GM12892 (cell line): ENCODE results near the gene EPHA4.

ENCODE experiments used
- DNase-seq: peaks from one replicate; pipeline ENCODE4 v3.0.0; 2011; ENCODE audit not compliant: insufficient read length
- FAIRE-seq: peaks from 2 replicates; lab custom pipeline; 2011; peaks lifted over from hg19 to GRCh38; lab: Jason Lieb, UNC
- POLR2A ChIP-seq: IDR thresholded peaks from 2 replicates; pipeline ENCODE4 v1.6.1; 2011; ENCODE audit warnings: low read depth, low read length, control low read depth
- POLR2AphosphoS5 ChIP-seq: IDR thresholded peaks from 2 replicates; pipeline ENCODE4 v1.6.1; 2011; ENCODE audit warnings: low read depth, low read length, control low read depth
- TAF1 ChIP-seq: IDR thresholded peaks from 2 replicates; pipeline ENCODE4 v1.6.1; 2011; ENCODE audit warnings: low read depth, mild to moderate bottlenecking, control low read depth, low read length, borderline replicate concordance

The EPHA4 gene

DNA sequence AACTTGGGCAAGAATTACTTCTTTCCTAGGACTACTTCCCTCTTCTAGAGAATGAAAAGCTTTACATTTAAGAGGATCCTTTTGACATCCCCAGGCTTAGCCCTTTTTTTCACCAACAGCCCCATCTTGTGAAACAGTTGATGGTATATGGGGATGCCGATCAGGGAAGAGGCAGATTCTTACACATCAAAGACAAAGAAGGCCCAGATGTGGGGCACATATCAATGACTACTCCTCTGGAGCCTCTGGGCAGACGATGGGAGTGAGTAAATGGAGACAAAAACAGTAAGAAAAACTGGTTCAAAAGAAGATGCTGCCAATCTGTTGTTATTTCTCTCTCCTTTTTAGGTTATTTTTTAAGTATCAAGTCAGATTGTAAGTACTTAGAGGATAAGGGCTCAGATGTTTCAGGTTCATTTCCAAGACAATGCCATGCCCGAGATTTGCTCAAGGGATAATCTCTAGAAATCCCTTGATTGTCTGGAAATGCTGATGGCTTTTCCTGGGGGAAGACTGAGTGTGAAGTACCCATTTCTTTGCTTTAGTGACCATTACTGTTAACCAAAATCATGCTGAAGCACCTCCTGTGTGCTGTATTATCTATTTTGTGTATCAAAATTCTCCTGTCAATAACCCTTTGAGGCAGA lies 117.5 kb downstream of the EPHA4 start:
- DNase-seq (no peak), FAIRE-seq (no peak)
- TF ChIP-seq TAF1, result no peak
- no peak for TF ChIP-seq POLR2A
- TF ChIP-seq POLR2AphosphoS5, result no peak

DNA sequence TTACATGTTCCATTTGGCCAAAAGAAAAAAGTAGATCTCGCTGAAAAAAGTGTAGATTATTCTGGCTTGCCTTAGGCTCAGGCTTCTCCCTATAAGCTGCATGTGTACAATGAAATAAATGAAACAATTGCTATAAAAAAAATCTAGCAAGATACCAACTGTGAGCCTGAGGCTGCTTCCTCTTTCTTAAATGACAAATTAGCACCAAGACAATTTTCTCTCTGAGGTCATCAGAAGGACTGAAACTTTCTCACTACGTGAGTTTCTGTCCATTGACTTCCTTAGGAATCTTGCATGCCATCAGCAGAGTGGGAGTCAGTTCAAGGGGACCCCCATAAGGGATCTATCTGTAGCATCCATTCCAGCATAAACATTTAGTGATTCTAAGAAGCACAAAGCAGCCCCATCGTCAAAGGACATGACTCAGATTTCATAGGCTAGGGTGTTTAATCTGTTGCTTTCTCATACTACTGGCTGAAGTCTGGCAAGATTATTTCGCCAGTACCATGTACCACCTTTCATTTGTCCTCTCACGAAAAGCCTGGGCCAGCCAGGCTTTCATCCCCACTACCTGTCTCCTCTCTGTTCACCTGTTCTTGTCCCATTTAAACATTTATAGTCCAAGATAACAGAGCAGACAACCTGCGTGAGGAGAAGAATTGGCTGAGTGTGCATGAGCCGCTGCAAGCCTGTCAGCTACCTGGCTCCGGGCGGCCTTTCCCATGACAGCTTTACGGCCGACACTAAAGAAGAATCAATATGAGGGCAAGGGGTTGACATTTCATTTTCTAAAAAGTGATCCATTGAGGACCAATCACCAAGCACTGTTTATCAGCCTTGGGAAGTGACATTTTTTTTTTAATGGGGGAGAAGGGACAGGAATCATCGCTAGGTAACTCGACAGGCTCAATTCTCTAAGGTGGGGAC lies 120.0 kb downstream of the EPHA4 start:
- TF ChIP-seq TAF1, result no peak
- no peak for TF ChIP-seq POLR2AphosphoS5
- TF ChIP-seq POLR2A, result no peak
- no peak for DNase-seq
- no peak for FAIRE-seq

DNA sequence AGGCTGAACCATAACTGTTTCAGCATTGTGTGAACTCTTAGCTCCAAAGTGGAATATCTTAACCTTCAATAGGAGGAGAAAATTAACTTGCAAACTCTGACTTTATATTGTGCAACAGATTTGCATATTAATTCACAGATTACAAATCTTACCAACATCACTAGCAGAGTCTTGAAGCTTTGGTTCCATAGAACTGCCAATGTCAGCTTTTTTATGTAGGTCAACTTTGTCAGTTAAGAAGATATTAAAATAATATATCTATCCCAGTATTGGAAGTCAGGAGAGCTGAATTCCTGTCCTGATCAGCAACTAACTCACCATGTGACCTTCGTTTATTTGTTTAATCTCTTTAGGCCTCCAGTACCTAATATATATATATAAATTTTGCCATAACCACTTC lies 121.8 kb downstream of the EPHA4 start:
- no peak for DNase-seq
- FAIRE-seq, result no peak
- no peak for TF ChIP-seq POLR2A
- no peak for TF ChIP-seq TAF1
- no peak for TF ChIP-seq POLR2AphosphoS5

DNA sequence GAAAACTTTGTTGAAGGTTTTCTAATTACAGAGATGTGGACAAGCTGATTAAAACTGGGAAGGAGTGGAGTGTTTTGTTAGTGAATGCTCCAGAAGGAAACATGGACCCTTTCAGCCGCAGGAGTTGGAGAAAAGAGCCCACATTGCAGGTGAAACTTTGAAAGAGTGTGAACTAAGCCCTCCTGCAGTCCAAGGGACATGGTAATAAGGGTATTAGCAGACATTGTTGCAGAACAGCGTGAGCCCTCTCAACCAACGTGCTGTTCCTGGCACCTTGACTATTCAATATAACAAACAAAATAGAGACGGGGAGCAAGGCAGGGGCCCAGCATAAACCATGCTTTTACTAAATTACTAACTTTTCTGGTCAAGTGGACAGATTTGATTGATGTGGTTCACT lies 122.7 kb downstream of the EPHA4 start:
- DNase-seq (no peak), FAIRE-seq (no peak)
- no peak for TF ChIP-seq TAF1
- no peak for TF ChIP-seq POLR2AphosphoS5
- TF ChIP-seq POLR2A, result no peak

DNA sequence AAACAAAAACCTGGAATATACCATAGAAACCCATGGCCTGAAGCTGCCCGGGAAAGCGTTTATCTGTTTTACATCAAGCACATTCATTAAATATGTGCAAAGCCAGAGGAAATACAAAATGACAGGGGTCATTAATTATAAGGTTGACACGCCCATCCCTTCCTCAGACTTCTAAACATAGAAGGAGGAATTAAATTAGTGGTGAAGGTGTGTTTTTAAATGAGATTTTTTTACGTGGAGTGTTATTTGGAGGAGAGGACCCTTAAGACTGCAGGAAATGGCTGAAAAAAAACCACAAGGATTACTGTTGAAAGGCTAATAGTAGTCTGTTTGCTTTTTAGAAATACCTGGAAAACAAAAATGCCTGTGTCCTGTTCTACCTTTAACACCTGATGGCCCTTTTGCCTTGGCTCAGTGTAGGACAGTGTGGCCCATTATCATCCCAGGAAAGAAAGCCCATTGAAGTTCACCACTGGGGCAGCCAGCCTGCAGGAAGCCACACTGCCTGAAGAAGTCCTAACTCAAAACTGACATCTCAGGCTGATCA lies 123.2 kb downstream of the EPHA4 start:
- TF ChIP-seq POLR2AphosphoS5 (no peak), POLR2A (no peak), TAF1 (no peak)
- FAIRE-seq, result no peak
- DNase-seq, result no peak

DNA sequence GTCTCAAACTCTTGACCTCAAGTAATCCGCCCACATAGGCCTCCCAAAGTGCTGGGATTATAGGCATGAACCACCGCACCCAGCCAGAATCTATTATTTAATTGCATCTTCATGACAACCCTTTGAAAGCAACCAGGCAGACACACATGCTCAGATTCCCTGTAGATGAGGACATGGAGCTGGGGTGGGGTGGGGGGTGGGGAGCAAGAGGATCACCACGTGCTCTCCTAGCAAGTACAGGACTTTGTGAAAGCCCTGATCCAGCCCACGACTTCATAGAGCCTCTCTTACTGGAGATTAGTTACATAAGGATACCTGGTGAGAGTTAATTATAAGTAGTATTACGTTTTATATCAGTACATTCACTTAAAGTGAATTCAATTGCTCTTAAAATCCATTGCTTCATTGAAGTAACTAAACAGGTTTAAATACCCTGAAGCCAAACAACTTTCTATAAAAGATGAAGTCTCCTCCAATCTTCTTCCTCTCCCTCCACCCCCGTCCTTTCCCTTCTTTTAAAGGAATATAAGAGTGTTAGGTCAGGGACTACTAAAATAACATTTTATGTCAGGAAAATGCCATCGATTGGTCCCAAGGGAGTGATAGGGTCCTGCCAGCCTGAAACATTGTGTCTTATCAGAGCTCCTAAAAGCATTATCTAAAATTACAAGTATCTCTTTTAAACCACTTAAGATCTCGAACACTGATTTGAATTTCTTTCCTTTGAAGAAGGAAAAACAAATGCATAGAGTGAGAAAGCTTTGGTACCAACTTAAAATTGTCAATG lies 123.9 kb downstream of the EPHA4 start:
- FAIRE-seq, result no peak
- TF ChIP-seq TAF1, result no peak
- TF ChIP-seq POLR2A, result no peak
- no peak for TF ChIP-seq POLR2AphosphoS5

DNA sequence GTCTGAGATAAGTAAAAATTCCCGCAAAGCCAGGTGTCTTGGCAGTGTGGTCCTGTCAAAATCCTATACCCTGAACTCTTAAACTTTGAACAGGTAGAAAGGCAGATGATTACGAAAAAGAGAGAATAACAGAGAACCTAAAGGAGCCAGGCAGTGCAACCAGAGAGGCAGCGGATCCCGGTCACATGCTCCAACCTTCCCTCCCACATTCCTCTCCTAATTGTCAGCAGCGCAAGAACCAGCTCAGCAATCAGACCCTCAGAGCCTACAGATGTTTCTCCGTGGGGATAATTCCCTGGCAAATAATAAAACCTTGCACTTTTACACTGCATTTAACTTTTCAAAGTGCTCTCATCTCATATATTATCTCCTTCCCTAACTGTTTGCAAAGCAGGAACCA lies 124.8 kb downstream of the EPHA4 start:
- DNase-seq (no peak), FAIRE-seq (no peak)

More for the DNA sequence above, 123.9 kb downstream of the EPHA4 start:
- no peak for DNase-seq

DNA sequence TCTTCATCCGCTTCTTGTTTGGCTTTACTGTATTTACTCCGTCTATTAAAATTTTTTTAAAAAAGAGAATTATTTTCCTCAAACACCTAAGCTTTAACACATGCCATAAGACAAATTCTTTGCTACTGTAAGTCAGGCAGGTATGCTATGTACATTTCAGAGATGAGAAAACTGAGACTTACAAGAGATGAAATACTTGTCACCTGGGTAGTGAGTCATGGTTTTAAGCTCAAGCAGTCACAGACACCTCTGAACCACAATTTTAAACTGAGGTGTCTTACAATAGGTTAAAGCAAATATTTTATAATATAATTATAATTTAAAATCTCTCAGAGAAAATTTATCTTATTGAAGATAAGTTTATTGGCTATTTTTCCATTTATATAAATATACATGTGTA lies 126.0 kb downstream of the EPHA4 start:
- TF ChIP-seq POLR2AphosphoS5 (no peak), POLR2A (no peak), TAF1 (no peak)
- DNase-seq, result no peak
- FAIRE-seq, result no peak

More for the DNA sequence above, 124.8 kb downstream of the EPHA4 start:
- TF ChIP-seq POLR2AphosphoS5 (no peak), POLR2A (no peak), TAF1 (no peak)

DNA sequence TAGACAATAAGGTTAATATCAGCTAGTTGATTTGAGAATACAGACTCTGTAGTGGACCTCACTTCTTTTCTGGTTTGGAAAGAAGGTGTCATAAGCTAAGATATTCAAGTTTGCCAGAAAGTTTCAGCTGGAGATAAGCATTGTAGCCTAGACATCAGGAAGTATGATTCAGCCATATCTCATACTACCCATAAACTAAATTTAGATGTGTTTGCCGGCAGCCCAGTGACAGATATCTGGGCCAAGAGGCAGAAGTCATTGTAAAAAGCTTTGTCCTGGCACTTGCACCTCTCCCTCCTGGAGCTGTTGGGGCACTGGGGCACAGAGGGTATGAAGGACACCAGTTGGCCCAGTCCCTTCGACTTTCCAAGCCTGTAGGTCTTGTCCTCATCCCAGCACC lies 128.0 kb downstream of the EPHA4 start:
- TF ChIP-seq TAF1 (no peak), POLR2A (no peak), POLR2AphosphoS5 (no peak)
- DNase-seq, result no peak
- FAIRE-seq, result no peak

DNA sequence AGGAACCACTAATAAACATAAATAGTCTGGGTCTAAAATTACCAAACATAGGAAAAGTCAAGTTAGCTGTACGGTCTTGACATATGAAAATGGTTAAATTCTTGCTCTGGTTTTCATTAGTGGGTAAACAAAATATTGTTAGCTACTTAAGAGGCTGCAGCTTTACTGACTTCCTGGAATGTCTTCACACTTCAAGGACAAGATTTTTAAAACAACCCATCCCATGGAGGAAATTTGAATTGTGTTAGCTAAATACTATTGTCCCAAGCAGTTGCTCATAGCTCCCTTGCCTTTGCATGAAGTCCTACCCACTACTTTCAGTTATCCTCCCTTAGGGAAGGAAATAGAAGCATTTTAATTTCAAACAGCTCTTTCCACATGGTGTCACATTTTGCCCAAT lies 128.5 kb downstream of the EPHA4 start:
- DNase-seq (no peak), FAIRE-seq (no peak)
- TF ChIP-seq POLR2AphosphoS5 (no peak), POLR2A (no peak), TAF1 (no peak)

DNA sequence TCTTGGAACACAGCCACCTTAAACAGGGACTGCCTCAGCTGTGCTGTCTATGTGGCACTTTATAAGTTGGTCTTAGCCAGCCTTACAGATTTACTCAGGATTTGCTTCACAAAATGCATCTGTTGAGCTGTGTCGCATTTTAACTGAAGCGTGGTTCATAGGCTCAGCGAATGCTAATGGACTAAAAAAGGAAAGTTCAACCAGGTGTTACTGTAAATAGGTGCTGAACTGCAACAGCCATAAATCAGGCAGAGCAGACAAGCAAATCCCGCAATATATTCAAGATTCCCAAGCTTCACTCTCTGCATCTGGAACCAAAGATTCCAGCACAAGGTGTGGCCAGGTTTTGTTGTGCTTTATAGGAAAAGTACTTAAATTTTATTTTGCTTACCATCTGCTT lies 130.0 kb downstream of the EPHA4 start:
- TF ChIP-seq POLR2A (no peak), TAF1 (no peak), POLR2AphosphoS5 (no peak)
- FAIRE-seq, result no peak

More for the DNA sequence above, 130.0 kb downstream of the EPHA4 start:
- no peak for DNase-seq
